ENCODE data around the gene TGFBI.

TGFBI gene

GRCh38 chr5:136048966-136049365 lies 20.2 kb downstream of the TGFBI start:
- DNase-seq: no peak

- DNase-seq: no peak
These were observed 22.9 kb downstream of the TGFBI start for GRCh38 chr5:136051486-136052220.

GRCh38 chr5:136052692-136053335 lies 24.0 kb downstream of the TGFBI start:
- no peak for DNase-seq

- DNase-seq: no peak
These were observed 24.8 kb downstream of the TGFBI start for GRCh38 chr5:136053336-136054141.

GRCh38 chr5:136054142-136055019 lies 25.6 kb downstream of the TGFBI start:
- no peak for DNase-seq

- DNase-seq: no peak
These were observed 27.0 kb downstream of the TGFBI start for GRCh38 chr5:136055612-136056309.

- no peak for DNase-seq
These were observed 27.5 kb downstream of the TGFBI start for GRCh38 chr5:136056336-136056735.

- DNase-seq: no peak
These were observed 28.1 kb downstream of the TGFBI start for GRCh38 chr5:136056771-136057335.

- DNase-seq: no peak
These were observed 28.7 kb downstream of the TGFBI start for GRCh38 chr5:136057401-136058038.

GRCh38 chr5:136058039-136058971 lies 29.5 kb downstream of the TGFBI start:
- DNase-seq: no peak

GRCh38 chr5:136058972-136059354 lies 30.2 kb downstream of the TGFBI start:
- DNase-seq: no peak

- DNase-seq: no peak
These were observed 32.2 kb downstream of the TGFBI start for GRCh38 chr5:136060963-136061362.

- no peak for DNase-seq
These were observed 33.0 kb downstream of the TGFBI start for GRCh38 chr5:136061630-136062365.

- peak; percentile 52 for DNase-seq
These were observed 33.8 kb downstream of the TGFBI start for GRCh38 chr5:136062366-136063274.

GRCh38 chr5:136063778-136064465 lies 35.1 kb downstream of the TGFBI start:
- DNase-seq: no peak

GRCh38 chr5:136064510-136064909 lies 35.7 kb downstream of the TGFBI start:
- no peak for DNase-seq

GRCh38 chr5:136065588-136065987 lies 36.8 kb downstream of the TGFBI start:
- no peak for DNase-seq
